ENCODE measurements around the gene HINFP.
A peak's percentile ranks its signal among the peaks of the same experiment; 100 is the strongest.
"Not testable (repeated sequence)": the region's sequence is repeated elsewhere in the genome, so short reads cannot be mapped to it uniquely, and the experiment has no call there.

Gene HINFP

GRCh38 chr11:119100246-119100970, 21.0 kb upstream of the HINFP start:
- DNase-seq, result no peak

GRCh38 chr11:119100994-119101758, 20.2 kb upstream of the HINFP start:
- no peak for DNase-seq

GRCh38 chr11:119101759-119102423, 19.5 kb upstream of the HINFP start, which contains the start of gene DPAGT1:
Gene DPAGT1 (minus strand): TSS chr11:119101853. CDS start chr11:119101655, 198 bp downstream.
- DNase-seq, result peak; percentile 88

- not testable (repeated sequence) for DNase-seq
Observed at GRCh38 chr11:119103161-119103664, 18.2 kb upstream of the HINFP start.

- no peak for DNase-seq
Observed at GRCh38 chr11:119103793-119104192, 17.6 kb upstream of the HINFP start.

DNA sequence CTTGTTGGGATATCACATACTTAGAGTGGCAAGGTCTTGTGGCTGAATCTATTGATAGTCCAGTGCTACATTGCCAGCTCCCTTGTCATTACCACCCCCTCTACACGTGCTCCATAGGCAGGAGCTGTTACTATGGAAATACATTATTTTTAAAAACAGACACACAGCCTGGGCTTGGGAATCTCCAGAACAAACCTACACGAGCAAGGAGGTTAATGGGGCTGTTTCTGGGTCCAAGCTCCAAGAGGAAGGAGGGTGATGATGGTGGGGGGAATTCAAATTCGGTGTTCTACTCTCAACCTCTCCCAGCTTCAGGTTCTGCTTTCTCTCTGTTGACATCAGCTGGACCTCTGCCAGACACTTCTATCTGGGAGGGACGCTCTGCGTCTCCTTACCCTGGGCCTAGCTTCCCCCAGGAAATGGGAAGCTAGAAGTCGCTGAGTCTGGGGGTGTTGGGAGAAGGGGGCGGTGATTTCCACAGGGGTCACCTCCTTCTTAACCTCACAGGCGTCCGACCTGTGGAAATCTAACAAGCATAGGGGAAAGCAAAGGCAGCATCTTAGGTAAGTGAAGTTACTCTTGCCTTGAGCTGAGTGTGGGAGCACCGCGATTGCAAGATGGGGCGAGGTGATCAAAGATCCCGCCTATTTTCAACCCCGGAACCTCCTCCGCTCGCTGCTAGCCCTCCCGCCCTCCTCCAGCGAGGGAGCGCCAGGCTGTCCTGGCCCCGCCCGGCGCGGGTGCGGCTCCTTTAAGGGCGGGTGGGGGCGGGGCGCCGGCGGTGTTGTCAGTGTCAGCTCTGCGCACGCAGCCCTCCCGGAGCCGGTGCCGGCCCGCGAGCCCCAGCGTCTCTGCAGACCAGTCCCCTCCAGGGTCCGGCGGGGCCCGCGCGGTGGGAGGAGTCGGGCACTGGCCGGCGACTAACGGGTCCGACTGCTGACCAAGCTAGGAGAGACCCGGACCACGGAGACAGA, 14.5 kb upstream of the HINFP start, which contains the start of gene C2CD2L:
Gene C2CD2L (plus strand): TSS at position 781 of the 974 bp plus-strand sequence. CDS start 398 bp downstream, outside the sequence.
- peak; percentile 90 for DNase-seq

DNA sequence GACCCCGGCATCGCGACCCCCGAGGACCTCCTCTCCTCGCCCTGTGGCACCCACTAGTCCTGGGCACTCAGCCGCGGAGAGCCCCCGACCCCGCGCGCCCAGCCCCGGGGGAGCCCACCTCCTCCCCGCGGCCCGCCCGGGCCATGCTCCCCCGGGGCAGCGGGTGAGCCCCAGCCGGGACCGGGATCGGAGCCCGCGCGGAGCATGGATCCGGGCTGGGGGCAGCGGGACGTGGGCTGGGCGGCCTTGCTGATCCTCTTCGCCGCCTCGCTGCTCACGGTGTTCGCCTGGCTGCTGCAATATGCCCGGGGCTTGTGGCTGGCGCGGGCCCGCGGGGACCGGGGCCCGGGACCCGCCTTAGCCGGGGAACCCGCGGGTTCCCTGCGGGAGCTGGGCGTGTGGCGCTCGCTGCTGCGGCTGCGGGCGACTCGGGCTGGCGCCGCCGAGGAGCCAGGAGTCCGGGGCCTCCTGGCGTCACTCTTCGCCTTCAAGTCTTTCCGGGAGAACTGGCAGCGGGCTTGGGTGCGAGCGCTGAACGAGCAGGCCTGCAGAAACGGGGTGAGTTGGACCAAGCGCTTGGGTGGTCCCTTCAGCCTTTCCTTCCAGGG, 13.7 kb upstream of the HINFP start:
- no peak for DNase-seq

GRCh38 chr11:119108146-119108856, 13.1 kb upstream of the HINFP start:
- DNase-seq, result peak; percentile 27

- no peak for DNase-seq
Observed at GRCh38 chr11:119108857-119109221, 12.5 kb upstream of the HINFP start.

- DNase-seq, result no peak
Observed at GRCh38 chr11:119109843-119110242, 11.5 kb upstream of the HINFP start.

DNA sequence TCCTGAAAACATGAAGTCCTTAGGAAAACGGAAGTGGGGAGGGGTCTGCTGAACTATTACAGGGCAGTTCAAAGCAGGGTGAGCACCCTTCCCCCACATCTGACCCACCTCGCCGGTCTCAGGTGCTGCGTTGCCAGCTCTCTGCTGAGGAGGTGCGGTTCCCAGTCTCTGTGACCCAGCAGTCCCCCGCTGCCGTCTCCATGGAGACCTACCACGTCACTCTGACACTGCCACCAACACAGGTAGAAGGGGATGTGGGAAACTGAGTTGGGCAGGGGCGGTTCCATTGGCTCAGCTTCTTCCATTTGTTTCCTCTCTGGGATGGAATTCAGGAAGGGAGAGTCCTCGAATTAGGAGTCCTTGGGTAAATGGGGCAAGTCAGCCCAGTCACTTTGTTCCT, 10.9 kb upstream of the HINFP start:
- no peak for DNase-seq

DNA sequence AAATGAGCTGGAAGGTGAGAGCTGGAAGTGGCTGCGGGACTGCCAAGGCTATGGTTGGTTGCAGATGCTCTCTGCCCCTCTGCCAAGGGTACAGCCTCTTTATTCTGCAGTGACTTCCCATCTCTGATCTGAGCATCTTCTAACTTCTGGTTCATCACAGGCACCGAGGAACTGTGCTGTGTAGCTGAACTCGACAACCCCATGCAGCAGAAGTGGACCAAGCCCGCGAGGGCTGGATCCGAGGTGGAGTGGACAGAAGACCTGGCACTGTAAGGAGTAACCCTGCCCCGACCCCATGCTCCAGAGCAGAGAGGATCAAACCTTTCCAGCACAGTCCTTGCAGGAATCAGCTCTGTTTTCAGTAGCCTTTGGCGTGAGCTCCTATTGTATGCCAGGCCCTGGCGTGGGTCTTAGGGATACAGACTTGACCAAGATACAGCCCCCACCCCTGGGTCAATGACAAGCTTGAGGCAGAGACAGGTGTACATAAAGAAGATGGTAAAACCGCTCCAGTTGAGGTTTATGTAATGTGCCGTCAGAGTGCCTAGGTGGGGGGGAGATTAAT, 9.9 kb upstream of the HINFP start:
- DNase-seq, result no peak

- no peak for DNase-seq
Observed at GRCh38 chr11:119112314-119113020, 8.9 kb upstream of the HINFP start.

DNA sequence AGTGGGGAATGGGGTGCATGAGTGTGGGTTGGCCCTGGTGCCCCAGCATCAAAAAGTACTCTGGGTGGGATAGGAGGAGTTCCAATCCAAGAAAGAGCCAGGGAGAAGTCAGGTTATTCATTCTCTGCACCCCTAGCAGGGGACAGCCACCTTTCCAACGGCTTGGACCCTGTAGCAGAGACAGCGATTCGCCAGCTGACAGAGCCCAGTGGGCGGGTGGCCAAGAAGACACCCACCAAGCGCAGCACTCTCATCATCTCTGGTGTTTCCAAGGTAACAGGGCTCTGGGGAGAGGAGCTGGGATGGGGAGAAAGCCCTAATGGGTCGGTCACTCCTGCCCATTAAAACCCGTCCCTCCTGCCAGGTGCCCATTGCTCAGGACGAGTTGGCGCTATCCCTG, 7.7 kb upstream of the HINFP start:
- no peak for DNase-seq

DNA sequence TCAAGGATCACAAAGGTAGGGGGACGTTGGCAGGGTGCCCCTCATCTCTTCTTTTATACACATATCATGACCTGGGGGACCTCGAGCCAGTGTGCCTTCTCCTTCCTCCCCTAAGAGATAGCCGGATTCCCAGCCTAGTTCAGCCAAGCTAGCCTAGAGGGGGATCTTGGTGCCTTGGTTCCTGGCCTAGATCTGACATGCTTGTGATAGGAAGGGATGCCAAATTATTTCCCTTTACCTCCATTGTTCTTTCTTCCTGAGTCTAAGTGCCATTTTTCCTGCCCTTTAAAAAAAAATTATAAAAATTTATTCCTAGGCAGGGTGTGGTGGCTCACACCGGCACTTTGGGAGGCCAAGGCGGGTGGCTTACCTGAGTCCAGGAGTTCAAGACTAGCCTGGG, 7.0 kb upstream of the HINFP start:
- no peak for DNase-seq

- no peak for DNase-seq
Observed at GRCh38 chr11:119115484-119116234, 5.7 kb upstream of the HINFP start.

- DNase-seq, result no peak
Observed at GRCh38 chr11:119116235-119116594, 5.2 kb upstream of the HINFP start.

- no peak for DNase-seq
Observed at GRCh38 chr11:119116601-119117000, 4.8 kb upstream of the HINFP start.

DNA sequence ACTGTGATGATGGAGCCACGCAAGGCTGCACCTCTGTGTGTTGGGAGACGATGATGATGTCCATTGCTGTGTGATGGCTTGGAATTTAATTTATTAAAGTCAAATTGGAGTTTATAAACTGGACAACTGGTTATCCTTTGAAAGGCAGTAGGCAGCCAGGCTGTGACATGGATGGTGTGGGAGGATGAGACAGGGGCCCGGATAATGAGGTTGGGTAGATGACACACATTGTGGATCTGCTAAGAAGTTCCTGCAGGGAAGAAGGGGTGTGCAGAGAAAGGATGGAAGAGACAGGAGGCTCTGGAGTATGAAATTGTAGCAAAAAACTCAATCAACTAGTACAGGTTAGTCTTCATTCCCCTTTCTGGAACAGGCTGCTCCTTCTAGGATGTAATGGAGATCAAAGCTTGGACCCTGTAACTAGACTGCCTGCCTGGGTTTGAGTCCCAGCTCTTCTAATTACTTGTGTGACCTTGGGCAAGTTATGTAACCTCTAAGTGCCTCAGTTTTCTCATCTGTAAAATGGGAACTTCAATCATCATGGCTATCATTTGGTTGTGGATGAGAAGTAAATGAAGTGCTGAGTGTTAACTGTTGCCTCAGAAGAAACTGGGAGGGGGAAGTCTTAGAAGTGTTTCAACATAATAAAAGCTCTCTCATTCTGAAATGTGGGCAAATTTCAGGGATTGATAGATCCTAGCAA, 4.2 kb upstream of the HINFP start:
- DNase-seq, result no peak
